SU-DHL-6 (cell line): ENCODE results near the gene UBE2E1.
"Not testable (repeated sequence)": the region's sequence is repeated elsewhere in the genome, so short reads cannot be mapped to it uniquely, and the experiment has no call there.

Source experiments
- EZH2phosphoT487 ChIP-seq: fragments of 200-600 bp; sonication (generic), shearing (Covaris generic); conservative IDR thresholded peaks from 2 replicates; pipeline ENCODE4 v1.6.1; 2018; ENCODE audit warnings: mild to moderate bottlenecking, antibody characterized with exemption, low read length, moderate library complexity, mixed read lengths
- TF ChIP-seq, protein P1 (sequence below): fragments of 200-600 bp; sonication (generic); IDR thresholded peaks from one replicate; pipeline ENCODE4 v1.5.1; 2017; ENCODE audit warnings: antibody characterized with exemption, mild to moderate bottlenecking, low read length, moderate library complexity; ENCODE audit not compliant: insufficient read depth, poor library complexity, severe bottlenecking

DNA sequence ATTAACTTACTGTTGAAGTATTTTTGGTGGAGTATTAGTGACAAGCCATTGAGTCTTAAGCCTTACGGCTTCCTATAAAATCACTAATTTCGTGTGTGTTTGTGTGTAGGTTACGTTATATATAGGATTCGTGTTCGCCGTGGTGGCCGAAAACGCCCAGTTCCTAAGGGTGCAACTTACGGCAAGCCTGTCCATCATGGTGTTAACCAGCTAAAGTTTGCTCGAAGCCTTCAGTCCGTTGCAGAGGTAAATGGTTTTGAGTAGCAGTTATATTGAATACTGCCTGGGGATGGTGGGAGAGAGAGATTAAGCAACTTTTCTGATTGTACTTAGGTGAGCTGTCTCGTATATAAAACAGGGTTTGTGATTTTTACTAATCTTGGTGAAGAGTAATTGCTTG, 112.6 kb downstream of the UBE2E1 start:
- TF ChIP-seq, protein P1, sequence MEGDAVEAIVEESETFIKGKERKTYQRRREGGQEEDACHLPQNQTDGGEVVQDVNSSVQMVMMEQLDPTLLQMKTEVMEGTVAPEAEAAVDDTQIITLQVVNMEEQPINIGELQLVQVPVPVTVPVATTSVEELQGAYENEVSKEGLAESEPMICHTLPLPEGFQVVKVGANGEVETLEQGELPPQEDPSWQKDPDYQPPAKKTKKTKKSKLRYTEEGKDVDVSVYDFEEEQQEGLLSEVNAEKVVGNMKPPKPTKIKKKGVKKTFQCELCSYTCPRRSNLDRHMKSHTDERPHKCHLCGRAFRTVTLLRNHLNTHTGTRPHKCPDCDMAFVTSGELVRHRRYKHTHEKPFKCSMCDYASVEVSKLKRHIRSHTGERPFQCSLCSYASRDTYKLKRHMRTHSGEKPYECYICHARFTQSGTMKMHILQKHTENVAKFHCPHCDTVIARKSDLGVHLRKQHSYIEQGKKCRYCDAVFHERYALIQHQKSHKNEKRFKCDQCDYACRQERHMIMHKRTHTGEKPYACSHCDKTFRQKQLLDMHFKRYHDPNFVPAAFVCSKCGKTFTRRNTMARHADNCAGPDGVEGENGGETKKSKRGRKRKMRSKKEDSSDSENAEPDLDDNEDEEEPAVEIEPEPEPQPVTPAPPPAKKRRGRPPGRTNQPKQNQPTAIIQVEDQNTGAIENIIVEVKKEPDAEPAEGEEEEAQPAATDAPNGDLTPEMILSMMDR: not testable (repeated sequence)
- TF ChIP-seq EZH2phosphoT487: not testable (repeated sequence)
